HG03432 (cell line): ENCODE results near the gene BPIFB3.
"Not testable (repeated sequence)": the region's sequence is repeated elsewhere in the genome, so short reads cannot be mapped to it uniquely, and the experiment has no call there.

Experiments
- ATAC-seq: cut with Tn5 transposase; IDR thresholded peaks from one replicate; pipeline ENCODE4 v1.9.1; 2021; ENCODE audit warnings: mild to moderate bottlenecking, moderate library complexity; ENCODE audit not compliant: unreplicated experiment

Gene BPIFB3

DNA sequence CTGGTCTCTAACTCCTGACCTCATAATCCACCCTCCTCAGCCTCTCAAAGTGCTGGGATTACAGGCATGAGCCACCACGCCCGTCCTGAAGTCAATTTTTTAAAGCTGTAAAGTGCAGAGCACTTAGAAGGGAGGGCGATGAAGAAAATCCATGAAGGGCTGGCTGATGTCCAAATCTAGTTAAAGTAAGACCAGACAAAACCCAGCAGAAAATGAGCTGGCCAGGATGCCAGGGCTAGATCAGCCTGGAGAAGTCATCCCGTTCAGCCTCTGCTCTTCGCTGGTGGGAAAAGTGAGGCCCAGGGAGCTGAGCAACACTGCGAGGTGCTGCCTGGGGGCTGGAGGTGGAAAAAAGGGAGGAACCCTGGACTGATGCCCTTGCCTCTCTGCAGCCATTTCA is 28.8 kb downstream of the BPIFB3 start:
- no peak for ATAC-seq

DNA sequence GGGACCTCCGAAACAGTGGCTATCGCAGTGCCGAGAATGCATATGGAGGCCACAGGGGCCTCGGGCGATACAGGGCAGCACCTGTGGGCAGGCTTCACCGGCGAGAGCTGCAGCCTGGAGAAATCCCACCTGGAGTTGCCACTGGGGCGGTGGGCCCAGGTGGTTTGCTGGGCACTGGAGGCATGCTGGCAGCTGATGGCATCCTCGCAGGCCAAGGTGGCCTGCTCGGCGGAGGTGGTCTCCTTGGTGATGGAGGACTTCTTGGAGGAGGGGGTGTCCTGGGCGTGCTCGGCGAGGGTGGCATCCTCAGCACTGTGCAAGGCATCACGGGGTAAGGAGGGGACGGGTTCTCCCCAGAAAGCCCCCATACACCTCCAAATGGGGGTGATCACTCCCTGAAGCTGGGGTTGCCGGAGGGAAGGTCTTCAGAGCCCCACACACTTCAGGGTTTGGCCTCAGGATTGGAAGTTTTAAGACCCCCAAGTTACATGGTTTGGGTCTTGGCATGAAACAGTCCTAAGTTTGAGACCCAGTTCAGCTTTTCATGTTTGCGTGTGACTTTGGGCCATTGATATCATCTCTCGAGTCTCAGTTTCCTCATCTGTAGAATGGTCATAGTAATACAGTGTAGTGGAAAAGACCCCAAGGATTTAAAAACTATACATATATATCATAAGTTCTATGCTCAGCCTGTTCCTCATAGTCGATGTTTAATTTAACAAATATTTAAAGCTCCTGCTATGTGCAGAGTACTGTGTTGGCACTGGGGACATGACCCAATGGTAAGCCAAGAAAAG is 30.0 kb downstream of the BPIFB3 start:
- ATAC-seq: no peak

DNA sequence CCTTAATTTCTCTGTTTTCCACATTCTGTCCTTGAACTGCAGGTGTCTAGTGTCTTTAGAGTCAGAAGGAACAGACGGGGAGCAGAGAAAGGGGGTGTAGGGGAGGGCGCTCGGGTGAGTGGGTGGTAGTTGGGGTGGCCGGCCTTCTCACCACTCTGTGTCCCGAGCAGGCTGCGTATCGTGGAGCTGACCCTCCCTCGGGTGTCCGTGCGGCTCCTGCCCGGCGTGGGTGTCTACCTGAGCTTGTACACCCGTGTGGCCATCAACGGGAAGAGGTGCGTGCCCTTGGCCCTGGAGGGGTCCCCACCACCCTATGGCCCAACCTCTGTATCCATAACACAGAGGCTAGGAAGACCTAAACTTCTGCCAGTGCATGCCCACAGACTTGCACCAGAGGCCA is 31.0 kb downstream of the BPIFB3 start:
- no peak for ATAC-seq

DNA sequence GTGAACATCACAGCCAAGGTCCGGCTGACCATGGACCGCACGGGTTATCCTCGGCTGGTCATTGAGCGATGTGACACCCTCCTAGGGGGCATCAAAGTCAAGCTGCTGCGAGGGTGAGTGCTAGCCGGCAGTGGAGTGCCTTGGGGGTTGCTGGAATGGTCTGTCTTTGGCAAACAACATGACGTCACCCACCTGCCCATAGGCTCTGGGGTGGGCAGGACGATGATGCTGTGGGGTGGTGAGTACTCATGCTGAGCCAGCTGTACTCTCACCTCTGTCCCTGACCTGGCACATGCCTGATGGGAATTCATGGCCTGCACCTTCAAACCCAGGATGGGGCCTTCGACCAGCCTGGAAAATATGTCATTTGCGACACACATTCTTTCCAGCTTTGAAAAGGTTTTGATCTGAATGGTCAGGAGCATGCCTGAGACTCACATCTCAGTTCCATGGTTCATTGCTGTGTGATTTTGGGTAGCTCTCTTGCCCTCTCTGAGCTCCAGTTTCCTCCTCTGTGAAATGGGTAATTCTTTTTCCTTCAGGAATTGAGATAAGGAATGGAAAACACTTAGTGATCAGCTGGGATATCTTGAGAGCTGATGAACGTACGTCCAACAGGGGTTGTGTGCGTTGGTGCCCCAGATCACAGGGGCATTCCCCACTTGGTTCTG is 32.5 kb downstream of the BPIFB3 start:
- ATAC-seq: no peak

DNA sequence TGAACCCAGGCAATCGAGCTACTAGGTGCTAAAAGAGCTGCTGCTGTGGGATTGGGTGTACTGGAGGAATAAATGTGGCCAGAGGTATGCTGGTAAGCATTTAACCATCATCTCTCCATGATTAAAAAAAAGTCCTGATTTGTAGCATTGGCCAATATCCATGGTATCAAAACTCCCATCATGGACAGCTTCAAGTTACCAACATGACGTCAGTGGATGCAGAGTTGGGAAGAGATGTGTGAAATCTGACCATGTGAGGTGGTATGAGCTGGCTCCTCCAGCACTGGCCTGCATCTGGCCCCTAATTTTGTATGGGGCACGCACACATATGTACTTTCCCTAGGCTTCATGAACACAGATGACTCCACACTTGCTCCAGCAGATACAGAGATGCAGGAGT is 37.4 kb downstream of the BPIFB3 start:
- no peak for ATAC-seq

DNA sequence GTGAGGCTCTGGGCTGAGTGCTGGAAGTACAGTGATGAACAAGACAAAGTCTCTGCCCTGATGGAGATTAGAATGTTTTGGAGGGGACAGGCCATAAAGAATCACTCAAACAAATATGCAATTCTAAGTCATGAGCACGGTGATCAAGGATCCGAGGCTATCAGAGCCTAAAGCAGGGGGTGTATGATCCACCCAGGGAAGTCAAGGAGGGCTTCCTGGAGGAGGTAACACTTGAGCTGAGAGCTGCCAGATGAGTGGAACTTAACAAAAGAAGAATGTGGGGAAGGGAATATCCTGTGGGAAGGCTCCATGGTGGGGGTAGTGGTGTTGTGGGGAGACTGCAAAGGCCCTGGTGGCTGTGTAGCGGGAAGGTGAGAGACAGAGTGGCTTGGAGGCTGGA is 38.0 kb downstream of the BPIFB3 start:
- no peak for ATAC-seq

DNA sequence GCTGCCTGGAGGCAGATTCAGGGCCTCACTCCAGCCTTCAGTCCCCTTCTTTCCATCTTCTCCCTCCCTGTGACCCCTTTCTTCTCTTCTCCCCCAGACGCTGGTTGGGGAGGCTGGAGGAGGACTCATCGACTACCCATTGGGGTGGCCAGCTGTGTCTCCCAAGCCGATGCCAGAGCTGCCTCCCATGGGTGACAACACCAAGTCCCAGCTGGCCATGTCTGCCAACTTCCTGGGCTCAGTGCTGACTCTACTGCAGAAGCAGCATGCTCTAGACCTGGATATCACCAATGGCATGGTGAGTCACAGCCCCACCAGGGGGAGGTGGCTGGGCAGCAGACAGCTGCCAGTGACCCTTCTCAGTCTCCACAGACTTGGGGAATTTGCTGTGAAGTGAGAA is 38.7 kb downstream of the BPIFB3 start:
- no peak for ATAC-seq

DNA sequence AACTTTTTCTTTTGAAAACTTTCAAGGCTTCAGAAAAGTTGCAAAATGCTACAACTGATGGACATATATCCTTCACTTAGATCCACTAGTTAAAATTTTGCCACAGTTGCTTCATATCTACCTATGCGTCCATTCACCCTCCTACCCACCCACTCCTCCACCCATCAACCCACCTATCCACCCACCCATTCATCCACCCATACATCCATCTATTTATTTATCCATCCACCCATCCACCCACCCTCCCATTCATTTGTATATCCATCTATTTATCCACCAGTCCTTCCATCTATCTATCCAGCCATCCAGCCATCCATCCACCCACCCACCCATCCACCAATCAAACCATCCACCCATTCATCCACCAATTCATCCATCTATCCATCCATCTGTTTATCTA is 39.4 kb downstream of the BPIFB3 start:
- no peak for ATAC-seq

DNA sequence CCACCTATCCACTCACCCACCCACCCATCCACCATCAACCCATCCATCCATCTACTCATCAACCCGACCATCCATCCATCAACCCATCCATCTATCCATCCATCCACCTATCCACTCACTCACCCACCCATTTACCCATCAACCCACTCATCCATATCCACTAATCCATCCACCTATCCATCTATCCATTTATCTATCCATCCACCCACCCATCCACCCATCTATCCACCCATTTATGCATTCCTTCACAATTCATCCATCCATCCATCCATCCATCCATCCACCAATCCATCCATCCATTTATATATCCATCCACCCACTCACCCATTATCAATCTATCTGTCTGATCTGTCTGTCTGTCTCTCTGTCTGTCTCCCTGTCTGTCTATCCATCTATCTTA is 39.9 kb downstream of the BPIFB3 start:
- no peak for ATAC-seq

DNA sequence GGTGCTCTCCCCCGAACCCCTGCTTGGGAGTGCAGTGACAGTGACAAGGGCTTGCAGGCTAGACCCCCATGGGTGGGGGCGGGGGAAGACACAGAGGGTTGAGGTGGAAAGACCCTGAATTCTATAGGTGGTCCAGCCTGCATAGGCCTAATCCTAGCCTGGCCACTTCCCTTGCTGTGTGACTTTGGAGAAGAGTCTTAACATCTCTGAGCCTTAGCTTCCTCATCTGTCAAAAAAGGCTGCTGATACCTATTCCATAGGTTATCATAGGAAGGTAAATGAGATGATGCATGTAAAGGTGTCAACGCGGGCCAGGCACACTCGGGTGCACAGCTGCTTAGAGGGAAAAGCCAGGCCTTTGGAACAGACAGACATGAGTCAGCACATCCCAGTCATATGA is 41.5 kb downstream of the BPIFB3 start:
- no peak for ATAC-seq

DNA sequence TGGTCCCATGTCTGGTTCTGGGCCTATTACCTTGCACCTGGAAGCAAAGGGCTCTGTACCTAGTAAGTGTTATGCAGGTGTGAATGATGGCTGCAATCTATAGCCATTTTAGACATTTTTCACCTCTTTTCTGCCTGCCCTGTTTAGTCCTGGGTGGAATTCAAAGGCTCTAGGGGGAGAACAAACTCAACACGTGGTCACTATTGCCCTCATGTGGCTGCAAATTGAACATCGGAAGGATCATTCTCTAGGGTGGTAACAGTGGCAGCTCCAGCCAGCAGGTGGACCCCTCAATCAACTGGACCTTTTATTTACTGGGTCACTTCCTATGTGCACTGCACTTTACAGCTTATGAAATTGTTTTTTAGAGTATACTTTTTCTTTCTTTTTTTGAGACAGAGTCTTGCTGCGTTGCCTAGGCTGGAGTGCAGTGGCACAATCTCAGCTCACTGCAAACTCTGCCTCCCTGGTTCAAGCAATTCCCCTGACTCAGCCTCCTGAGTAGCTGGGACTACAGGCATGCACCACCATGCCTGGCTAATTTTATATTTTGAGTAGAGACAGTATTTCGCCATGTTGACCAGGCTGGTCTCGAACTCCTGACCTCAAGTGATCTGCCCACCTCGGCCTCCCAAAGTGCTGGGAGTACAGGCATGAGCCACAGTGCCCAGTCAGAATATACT is 42.3 kb downstream of the BPIFB3 start:
- not testable (repeated sequence) for ATAC-seq

DNA sequence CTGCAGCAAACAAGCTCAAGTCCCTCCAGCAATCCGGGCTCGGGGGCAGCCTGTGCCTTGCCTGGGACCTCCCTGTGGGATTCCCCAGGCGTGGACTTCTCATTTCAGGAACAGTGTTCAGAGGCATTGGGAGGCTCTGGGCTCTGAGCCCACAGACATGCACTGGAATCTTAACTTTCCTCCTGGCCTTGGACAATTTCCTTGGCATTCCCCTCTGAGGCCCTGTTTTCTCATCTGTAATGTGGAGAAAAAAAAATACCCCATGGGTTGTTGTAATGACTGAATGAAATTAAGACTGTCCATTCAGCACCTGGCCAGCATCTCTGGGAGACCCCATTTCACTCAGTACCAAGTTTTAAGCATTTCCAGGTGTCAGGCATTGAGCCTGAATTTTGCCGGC is 43.3 kb downstream of the BPIFB3 start:
- ATAC-seq: no peak

DNA sequence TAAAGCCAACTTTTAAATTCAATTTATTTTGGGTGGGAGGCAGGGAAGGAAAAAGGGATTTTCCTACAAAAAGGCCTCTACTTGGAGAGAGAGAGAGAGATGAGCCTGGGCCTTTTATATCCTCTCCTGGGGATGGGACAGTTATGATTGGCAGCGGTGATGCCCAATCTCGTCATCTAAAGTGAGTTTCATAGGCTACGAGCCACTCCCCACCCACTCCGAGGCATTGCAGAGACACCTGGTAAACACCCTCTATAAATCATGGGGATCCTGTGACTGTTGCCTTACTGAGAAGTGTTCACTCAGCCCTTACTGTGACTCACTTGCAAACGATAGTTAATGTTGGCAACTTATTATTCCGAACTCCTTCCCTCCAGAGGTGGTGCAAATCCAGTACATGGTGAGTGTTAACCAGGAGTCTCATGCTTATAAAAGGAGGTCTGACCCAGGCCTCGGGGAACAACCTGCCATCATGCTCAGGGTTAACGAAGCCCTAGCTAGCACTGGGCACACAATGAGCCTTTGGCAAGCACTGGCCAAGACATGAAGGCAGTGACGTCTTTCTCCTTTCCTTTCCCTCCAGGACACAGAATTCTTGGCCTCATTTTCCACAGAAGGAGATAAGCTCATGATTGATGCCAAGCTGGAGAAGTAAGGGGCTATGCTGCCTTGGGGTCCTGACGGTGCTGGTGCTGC is 46.3 kb downstream of the BPIFB3 start:
- no peak for ATAC-seq

DNA sequence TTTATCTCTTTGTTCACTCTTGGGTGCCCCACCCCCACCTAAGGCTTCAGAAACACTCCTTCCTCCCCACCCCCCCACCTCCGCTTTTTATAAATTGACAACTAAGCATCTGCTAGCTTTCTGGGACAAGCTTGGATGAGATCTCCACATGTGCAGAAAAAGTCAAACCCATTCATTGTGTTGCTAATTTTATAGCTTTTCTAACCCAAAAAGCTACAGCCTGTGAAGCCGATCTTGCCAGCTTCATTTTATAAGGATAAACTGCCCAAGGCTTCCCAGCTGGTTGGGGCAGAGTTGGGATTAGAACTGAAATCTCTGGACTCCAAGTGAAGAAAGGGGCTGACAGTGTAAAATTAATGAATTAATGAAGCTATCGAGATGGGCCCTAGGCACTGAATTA is 49.9 kb downstream of the BPIFB3 start:
- no peak for ATAC-seq

DNA sequence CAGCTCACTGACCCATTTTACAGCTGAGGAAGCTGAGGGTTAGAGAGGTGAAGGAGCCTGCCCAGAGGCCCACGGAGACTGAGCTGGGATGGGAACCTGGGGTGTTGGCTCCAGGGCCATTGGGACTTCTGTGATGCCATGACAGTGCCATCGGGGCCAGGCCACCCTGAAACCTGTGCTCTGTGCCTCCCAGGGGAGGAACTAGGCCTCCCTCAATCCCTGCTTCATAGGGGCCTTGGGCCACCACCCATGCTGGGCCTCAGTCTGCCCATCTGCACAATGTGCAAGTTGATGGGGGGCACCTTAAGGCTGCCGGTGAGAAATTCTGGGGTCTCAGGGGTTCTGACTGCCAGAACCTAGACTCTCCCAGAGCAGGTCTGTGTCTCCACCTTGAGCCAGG is 50.6 kb downstream of the BPIFB3 start:
- no peak for ATAC-seq

DNA sequence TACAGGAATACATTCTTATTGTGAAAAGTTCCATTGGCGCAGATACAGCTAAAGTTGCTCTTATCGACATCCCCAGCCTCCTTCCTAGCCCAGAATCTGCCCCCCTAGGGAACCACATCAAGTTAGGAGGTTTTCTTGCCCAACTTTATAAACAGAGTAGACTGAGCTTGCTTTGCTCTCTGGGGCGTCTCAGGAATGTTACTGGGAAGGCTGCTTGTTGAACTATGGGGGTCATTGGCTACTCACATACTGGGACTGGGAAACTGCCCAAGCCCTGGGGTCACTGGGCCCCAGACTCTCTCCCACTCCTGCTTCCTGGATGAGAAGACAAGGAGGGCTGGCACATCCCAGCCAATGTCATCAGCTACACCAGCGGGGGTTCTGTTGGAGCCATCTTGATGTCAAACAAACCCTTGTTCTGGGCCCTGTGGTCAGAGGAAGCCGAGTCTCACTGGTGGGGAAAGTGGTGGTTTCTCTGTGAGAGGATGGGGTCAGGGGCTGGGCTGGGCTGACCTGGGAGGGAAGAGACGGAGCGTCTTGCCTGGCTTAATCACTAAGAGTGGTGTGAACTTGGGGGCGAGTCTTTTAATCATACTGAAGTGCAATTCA is 51.7 kb downstream of the BPIFB3 start:
- no peak for ATAC-seq

DNA sequence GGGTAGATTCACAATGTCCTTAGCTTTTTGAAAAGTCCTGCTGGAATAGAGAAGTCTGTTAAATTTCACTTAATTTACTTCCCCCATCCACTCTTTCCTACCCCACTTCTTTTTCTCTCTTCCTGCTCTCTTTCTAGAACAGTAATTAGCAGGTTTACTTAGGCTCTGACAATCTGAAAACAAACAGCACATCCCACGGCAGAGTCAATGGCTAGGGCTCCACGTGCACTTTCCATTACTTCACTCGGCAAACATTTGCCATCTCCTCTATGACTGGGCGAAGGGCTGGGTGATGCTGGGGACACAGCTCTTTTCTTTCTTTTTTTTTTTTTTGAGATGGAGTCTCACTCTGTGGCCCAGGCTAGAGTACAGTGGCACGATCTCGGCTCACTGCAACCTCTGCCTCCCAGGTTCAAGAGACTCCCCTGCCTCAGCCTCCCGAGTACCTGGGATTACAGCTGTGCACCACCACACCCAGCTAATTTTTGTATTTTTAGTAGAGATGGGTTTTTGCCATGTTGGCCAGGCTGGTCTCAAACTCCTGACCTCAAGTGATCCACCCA is 52.4 kb downstream of the BPIFB3 start:
- not testable (repeated sequence) for ATAC-seq

DNA sequence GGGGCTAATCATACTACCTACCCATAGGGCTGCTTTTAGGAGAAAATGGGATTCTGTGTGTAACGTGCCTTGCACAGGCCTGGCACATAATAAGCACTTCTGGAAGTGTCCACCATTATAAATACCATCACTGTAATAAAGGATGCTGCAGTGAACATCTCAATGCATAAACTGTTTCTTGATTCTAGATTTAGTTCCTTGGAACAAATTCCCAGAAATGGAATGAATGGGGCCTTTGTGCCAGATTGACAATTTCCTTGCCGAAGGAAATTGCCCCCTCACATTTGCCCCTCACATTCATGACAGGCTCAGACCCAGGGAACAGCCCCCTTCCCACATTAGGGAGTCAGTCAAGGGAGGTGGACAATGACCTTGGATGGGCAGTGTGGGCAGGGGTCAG is 55.0 kb downstream of the BPIFB3 start:
- ATAC-seq: no peak

DNA sequence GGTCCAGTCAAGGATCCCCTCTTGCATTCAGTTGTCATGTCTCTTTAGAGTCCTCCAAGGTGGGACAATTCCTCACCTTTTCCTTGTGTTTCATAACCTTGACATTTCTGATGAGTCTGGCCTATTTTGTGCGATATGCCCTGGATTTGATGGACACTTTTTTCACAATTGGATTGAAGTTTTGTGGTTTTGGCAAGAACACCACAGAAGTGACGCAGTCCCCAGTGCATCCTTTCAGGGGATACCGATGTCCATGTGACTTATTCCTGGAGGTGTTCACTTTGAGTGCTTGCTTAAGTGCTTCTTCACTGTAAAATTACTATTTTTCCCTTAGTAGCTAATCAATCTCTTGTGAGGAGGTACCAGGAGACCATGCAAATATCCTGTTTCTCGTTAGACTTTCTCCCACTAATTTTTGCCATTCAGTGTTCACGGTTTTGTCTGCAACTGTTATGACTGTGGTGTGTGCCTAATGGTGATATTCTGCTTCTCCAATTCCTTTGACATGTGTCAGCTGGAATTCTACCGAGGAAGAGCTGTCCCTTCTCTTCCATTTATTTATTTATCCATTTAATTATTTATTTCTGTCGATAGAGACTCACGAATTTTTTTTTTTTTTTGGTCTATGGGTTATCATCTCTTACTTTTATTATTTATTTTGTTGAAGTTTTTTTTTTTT is 56.6 kb downstream of the BPIFB3 start:
- ATAC-seq: no peak

DNA sequence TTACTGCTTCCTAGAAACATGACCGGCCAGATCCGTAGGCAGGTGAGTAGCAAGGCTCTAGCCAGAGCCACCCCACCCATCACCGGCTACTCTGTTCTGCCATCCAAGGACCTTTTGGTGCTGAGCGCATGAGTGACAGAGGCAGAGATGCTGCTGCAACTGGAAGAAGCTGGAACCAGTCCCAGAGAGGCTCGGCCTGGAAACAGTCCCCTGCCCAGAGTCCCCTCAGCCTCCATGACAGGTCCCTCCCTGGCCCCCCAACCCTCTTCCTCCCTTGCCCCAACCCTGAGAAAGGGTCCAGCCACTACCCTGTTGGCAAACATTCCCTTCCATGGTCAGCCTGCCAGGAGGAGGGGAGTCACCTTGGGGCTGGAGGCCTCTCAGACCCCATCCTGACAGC is 57.6 kb downstream of the BPIFB3 start:
- ATAC-seq: no peak
